HCT116 (cell line): ENCODE results near the gene CTSZ. TPM values are rescaled to one million over a fixed set of nuclear protein-coding genes. Genes with fewer than 3 reads are reported as not detected.

Experiments
- ATAC-seq: fragments of 200-7000 bp; cut with Tn5 transposase; 2 replicates; pipeline ENCODE4 v1.9.1; 2020; ENCODE audit warnings: mild to moderate bottlenecking, moderate library complexity
- BruUV-seq: library from RNA; stranded (reverse); fragments of 400-500 nt; replicated peaks from 2 replicates; lab custom pipeline; 2021; lab: Mats Ljungman, UMichigan
- CTCF ChIA-PET: fragments of 300-600 bp; sonication (Branson Sonifier 250); formaldehyde crosslinking; loops from one replicate; lab custom pipeline; 2021; ENCODE audit warnings: antibody characterized with exemption; lab: Charles Lee
- POLR2A ChIA-PET: fragments of 300-600, 350-600 bp; sonication (Branson Sonifier 250); formaldehyde crosslinking; loops from one replicate; lab custom pipeline; 2021; ENCODE audit warnings: antibody characterized with exemption; lab: Charles Lee
- RAD21 ChIA-PET, 2 experiments: fragments of 300-600 bp; sonication (Branson Sonifier 250); formaldehyde crosslinking; loops; one replicate each; lab custom pipeline; 2023; ENCODE audit warnings: low total read pairs in 2 of 2; ENCODE audit not compliant: uncharacterized antibody in 2 of 2, unreplicated experiment in 2 of 2, low non-redundant PET in 1 of 2; lab: Charles Lee
- DNase-seq: peaks from one replicate; pipeline ENCODE4 v3.0.0-alpha.2; 2010; ENCODE audit warnings: low read depth, low spot score
- H2AFZ ChIP-seq: fragments of 200-600 bp; shearing (Covaris generic), sonication (generic); 2 replicates; pipeline ENCODE4 v1.6.1; 2017; ENCODE audit warnings: low read depth, mixed run types, mixed read lengths, antibody characterized with exemption, low read length; ENCODE audit not compliant: poor library complexity, severe bottlenecking
- H3K27ac ChIP-seq: 2 replicates; pipeline ENCODE4 v1.5.1; 2012; ENCODE audit warnings: low read depth, low read length
- H3K27me3 ChIP-seq: fragments of 200-600 bp; sonication (generic); 2 replicates; pipeline ENCODE4 v1.6.1; 2016; ENCODE audit warnings: mixed run types, low read length, mixed read lengths; ENCODE audit not compliant: insufficient read depth
- H3K36me3 ChIP-seq, 2 experiments: fragments of 200-500 bp in 1 of 2; fragments of 200-600 bp in 1 of 2; sonication (Bioruptor generic) in 1 of 2; sonication (generic) in 1 of 2; 2 replicates each; pipeline versions ENCODE4 v1.5.1 to v1.6.1; 2014 to 2016; ENCODE audit warnings: low read length in 2 of 2, inconsistent platforms in 1 of 2, mixed read lengths in 1 of 2, mixed run types in 1 of 2; ENCODE audit not compliant: insufficient read depth in 2 of 2, control insufficient read depth in 1 of 2
- H3K4me1 ChIP-seq, 2 experiments: fragments of 200-600 bp in 1 of 2; sonication (generic) in 1 of 2; 2 replicates each; pipeline versions ENCODE4 v1.5.1 to v1.6.1; 2012 to 2017; ENCODE audit warnings: low read length in 2 of 2, inconsistent platforms in 1 of 2, mild to moderate bottlenecking in 1 of 2, mixed read lengths in 1 of 2, mixed run types in 1 of 2, moderate library complexity in 1 of 2; ENCODE audit not compliant: insufficient read depth in 2 of 2, control insufficient read depth in 1 of 2
- H3K4me2 ChIP-seq: fragments of 200-600 bp; sonication (generic); 2 replicates; pipeline ENCODE4 v1.6.1; 2017; ENCODE audit warnings: mixed run types, low read length, mixed read lengths
- H3K4me3 ChIP-seq, 2 experiments: fragments of 200-600 bp in 1 of 2; sonication (generic) in 1 of 2; replicated peaks in 1 of 2; 2 replicates each; pipeline ENCODE4 v1.5.1; 2011 to 2016; ENCODE audit warnings: low read length in 2 of 2, control low read depth in 1 of 2, low read depth in 1 of 2, mild to moderate bottlenecking in 1 of 2, mixed read lengths in 1 of 2, mixed run types in 1 of 2
- H3K79me2 ChIP-seq: fragments of 200-600 bp; sonication (generic); 2 replicates; pipeline ENCODE4 v1.6.1; 2017; ENCODE audit warnings: mild to moderate bottlenecking, mixed run types, low read length, moderate library complexity, mixed read lengths; ENCODE audit not compliant: insufficient read depth
- H3K9ac ChIP-seq: fragments of 200-600 bp; sonication (generic); 2 replicates; pipeline ENCODE4 v1.6.1; 2016; ENCODE audit warnings: low read length, mixed read lengths
- H3K9me2 ChIP-seq: fragments of 200-600 bp; sonication (generic), shearing (Covaris generic); 2 replicates; pipeline ENCODE4 v1.6.1; 2017; ENCODE audit warnings: mixed run types, mild to moderate bottlenecking, moderate library complexity; ENCODE audit not compliant: insufficient read depth
- H3K9me3 ChIP-seq, 2 experiments: fragments of 200-500 bp in 1 of 2; fragments of 200-600 bp in 1 of 2; sonication (Bioruptor generic) in 1 of 2; sonication (generic) in 1 of 2; 2 replicates each; pipeline ENCODE4 v1.6.1; 2014 to 2017; ENCODE audit warnings: low read length in 2 of 2, mixed read lengths in 2 of 2, inconsistent platforms in 1 of 2, low read depth in 1 of 2, mild to moderate bottlenecking in 1 of 2, mixed run types in 1 of 2, moderate library complexity in 1 of 2; ENCODE audit not compliant: control insufficient read depth in 1 of 2, insufficient read depth in 1 of 2
- H4K20me1 ChIP-seq: fragments of 200-600 bp; sonication (generic), shearing (Covaris generic); 2 replicates; pipeline ENCODE4 v1.6.1; 2017; ENCODE audit warnings: mixed run types, mild to moderate bottlenecking, moderate library complexity; ENCODE audit not compliant: insufficient read depth
- JUND ChIP-seq: IDR thresholded peaks from 2 replicates; pipeline ENCODE4 v1.6.1; 2012
- POLR2AphosphoS5 ChIP-seq: IDR thresholded peaks from 2 replicates; pipeline ENCODE4 v1.6.1; 2011; ENCODE audit warnings: mild to moderate bottlenecking, low read depth, low read length, moderate library complexity
- YY1 ChIP-seq: IDR thresholded peaks from 2 replicates; pipeline ENCODE4 v1.6.1; 2011; ENCODE audit warnings: low read length, low read depth, moderate library complexity, mild to moderate bottlenecking; ENCODE audit not compliant: insufficient replicate concordance; ENCODE audit errors: extremely low read depth
- intact Hi-C: fragments of 100-400 bp; cut with micrococcal nuclease; formaldehyde crosslinking; loops from 2 replicates; pipeline ENCODE4 v1.10.0; 2022
- total RNA-seq: library from RNA; stranded (reverse); gene quantifications from one replicate; pipeline ENCODE4 v1.2.1, GENCODE V29; 2021; ENCODE audit not compliant: unreplicated experiment
- TF ChIP-seq, protein P1 (sequence below): IDR thresholded peaks from 2 replicates; pipeline ENCODE4 v1.6.1; 2012
- TF ChIP-seq, protein P2 (sequence below), 3 experiments: fragments of 200-600 bp in 1 of 3; sonication (generic) in 1 of 3; IDR thresholded peaks in 2 of 3; conservative IDR thresholded peaks in 1 of 3; 2 replicates each; pipeline ENCODE4 v1.5.1; 2012 to 2017; ENCODE audit warnings: low read depth in 2 of 3, low read length in 2 of 3, antibody characterized with exemption in 1 of 3, borderline replicate concordance in 1 of 3, control low read depth in 1 of 3, mild to moderate bottlenecking in 1 of 3, mixed read lengths in 1 of 3, mixed run types in 1 of 3, moderate library complexity in 1 of 3; ENCODE audit not compliant: insufficient read depth in 1 of 3

The CTSZ gene
- total RNA-seq, 1 experiment from 2014 or later: 100 TPM

DNA sequence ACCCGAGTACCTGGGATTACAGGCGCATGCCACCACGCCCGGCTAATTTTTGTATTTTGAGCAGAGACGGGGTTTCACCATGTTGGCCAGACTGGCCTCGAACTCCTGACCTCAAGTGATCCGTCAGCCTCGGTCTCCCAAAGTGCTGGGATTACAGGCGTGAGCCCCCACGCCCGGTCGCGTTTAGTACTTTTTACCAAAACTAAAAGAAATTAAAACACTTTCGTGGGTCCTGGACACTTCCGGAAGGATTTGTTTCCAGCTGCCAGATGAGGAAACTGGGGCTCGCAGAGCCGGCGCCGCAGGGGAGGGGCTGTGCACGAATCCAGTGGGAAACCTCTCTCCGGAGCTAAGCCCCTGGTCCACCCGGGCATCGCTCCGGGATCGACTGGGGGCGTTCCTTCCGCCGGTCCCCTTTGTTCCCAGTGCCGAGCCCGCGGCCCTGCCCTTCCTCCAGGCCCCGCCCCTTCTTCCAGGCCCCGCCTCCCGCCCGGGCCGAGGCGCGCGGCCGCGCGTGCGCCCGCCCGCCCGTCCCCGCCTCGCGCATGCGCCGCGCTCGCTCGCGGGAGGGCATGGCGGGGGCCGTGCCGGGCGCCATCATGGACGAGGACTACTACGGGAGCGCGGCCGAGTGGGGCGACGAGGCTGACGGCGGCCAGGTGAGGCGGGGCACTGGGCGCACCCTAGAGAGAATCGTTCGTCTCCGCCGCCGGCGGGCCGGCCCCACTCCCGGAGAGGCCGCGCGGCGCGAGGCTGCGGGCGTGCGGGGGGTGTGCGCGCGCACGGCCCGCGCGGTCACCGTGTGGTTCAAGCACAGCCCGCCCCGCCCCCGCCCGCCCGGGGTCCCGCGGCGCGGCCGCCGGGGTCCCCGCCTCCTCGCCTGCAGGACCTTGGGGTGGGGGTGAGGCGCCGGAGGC lies 26.1 kb downstream of the CTSZ start, which contains the start of gene NELFCD (continued):
- TF ChIP-seq POLR2AphosphoS5 (peak; percentile 74), JUND (no peak)
- TF ChIP-seq, protein P1, sequence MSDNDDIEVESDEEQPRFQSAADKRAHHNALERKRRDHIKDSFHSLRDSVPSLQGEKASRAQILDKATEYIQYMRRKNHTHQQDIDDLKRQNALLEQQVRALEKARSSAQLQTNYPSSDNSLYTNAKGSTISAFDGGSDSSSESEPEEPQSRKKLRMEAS: 0 out of 2 replicates have a peak, but pooled peaks have one; percentile 59
- TF ChIP-seq, protein P2, sequence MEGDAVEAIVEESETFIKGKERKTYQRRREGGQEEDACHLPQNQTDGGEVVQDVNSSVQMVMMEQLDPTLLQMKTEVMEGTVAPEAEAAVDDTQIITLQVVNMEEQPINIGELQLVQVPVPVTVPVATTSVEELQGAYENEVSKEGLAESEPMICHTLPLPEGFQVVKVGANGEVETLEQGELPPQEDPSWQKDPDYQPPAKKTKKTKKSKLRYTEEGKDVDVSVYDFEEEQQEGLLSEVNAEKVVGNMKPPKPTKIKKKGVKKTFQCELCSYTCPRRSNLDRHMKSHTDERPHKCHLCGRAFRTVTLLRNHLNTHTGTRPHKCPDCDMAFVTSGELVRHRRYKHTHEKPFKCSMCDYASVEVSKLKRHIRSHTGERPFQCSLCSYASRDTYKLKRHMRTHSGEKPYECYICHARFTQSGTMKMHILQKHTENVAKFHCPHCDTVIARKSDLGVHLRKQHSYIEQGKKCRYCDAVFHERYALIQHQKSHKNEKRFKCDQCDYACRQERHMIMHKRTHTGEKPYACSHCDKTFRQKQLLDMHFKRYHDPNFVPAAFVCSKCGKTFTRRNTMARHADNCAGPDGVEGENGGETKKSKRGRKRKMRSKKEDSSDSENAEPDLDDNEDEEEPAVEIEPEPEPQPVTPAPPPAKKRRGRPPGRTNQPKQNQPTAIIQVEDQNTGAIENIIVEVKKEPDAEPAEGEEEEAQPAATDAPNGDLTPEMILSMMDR (IDR thresholded peaks at IDR 0.05 in 2 of 3, conservative IDR thresholded peaks at IDR 0.05 in 1 of 3; ENCODE audit: borderline replicate concordance in 1 of 3, insufficient read depth in 1 of 3, low read depth in 2 of 3, low read length in 2 of 3): no peak

DNA sequence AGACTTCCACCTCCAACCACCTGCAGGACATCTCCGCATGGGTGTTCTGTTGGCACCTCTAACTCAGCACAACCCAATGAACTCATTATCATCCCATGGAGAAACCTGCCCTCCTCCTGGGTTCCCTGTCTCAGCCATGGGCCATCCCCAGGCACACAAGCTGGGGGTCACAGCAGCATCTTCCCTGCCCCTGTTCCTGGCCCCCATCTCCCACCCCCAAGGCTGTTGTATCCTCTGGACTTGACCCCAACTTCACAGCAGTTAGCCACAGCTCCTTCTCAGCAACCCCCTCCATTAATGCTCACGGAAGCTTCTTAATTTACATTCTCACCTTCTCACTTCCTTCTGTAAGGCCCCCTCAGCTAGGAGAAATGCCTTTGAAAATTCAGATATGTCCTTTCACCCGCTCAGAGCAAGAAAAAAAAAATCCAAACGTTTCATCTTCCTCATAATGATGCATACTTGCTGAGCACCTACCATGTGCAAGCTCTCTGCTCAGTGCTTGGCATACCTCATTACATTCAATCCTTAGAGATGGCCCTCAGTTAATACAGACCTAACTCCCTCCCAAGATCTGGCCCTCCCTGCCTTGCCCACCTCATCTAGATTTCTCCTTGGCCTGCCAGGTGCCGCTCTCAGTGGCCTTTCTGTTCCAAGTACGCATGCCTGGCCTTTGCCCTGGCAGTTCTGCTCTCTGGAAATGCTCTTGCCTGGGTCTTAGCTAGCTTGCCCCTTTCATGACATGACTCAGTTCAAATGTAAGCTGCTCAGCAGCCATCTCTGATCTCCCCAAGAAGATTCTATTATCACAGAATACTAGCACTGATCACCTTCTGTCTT lies 28.5 kb downstream of the CTSZ start:
- intact Hi-C loops: no loop called here
- no peaks in the 10 kb centered on the region for H3K27me3 ChIP-seq
- POLR2A ChIA-PET: no interaction called here
- H3K9ac ChIP-seq: no peak overlapping the region
- BruUV-seq: no TSS peak
- RAD21 ChIA-PET: no interaction called here
- no peak for TF ChIP-seq YY1
- TF ChIP-seq, all 23 proteins: peak for 0
- Histone ChIP-seq H3K4me3 (no peak overlapping the region), H3K79me2 (peaks cover 22% of the 10 kb centered on the region), H2AFZ (no peak overlapping the region), H3K4me1 (peaks cover 6 to 17% of the 10 kb centered on the region in 2 experiments), H3K36me3 (no peaks in the 10 kb centered on the region), H3K9me2 (no peaks in the 10 kb centered on the region), H3K9me3 (0 out of 4 replicates have a peak, but pooled peaks cover 0 to 5% of the 10 kb centered on the region in 2 experiments), H3K4me2 (no peak overlapping the region), H3K27ac (no peak overlapping the region), H4K20me1 (no peaks in the 10 kb centered on the region)
- ATAC-seq: no peak
- CTCF ChIA-PET: no interaction called here
- no peak for DNase-seq
